Brain microvascular endothelial cell (primary cell): ENCODE results near the gene VIPR2.

Experiments
- DNase-seq: peaks from one replicate; pipeline ENCODE4 v3.0.0-alpha.2; 2020
- H3K27ac ChIP-seq: fragments of 250-450 bp; sonication (Bioruptor Pico); 2 replicates; pipeline ENCODE4 v1.5.1; 2020; ENCODE audit warnings: mild to moderate bottlenecking, moderate library complexity
- H3K27me3 ChIP-seq: fragments of 250-450 bp; sonication (Bioruptor Pico); replicated peaks from 2 replicates; pipeline ENCODE4 v1.5.1; 2020; ENCODE audit warnings: mild to moderate bottlenecking
- H3K36me3 ChIP-seq: fragments of 250-450 bp; sonication (Bioruptor Pico); replicated peaks from 2 replicates; pipeline ENCODE4 v1.5.1; 2020; ENCODE audit warnings: mild to moderate bottlenecking
- H3K4me3 ChIP-seq: 2 replicates; pipeline ENCODE4 v1.5.1; 2011; ENCODE audit warnings: low read depth, mild to moderate bottlenecking, control low read depth, low read length, moderate library complexity
- CTCF ChIP-seq: IDR thresholded peaks from 2 replicates; pipeline ENCODE4 v1.5.1; 2011; ENCODE audit warnings: low read depth, mild to moderate bottlenecking, moderate library complexity, low read length, control low read depth, inconsistent platforms; ENCODE audit errors: missing control alignments
- in situ Hi-C: cut with HindIII; loops from 2 replicates; pipeline ENCODE4 v1.10.0; 2017; ENCODE audit warnings: low sequenced_read_pairs, low pct_ligation_motif_present

The VIPR2 gene

GRCh38 chr7:159115601-159116501 lies 28.8 kb downstream of the VIPR2 start:
- H3K27ac ChIP-seq: no peak overlapping the region
- in situ Hi-C loops: no loop called here
- no peak for TF ChIP-seq CTCF
- DNase-seq: no peak
- H3K36me3 ChIP-seq: no peaks in the 10 kb centered on the region
- no peaks in the 10 kb centered on the region for H3K27me3 ChIP-seq
- no peak overlapping the region for H3K4me3 ChIP-seq

- no peaks in the 10 kb centered on the region for H3K27me3 ChIP-seq
- H3K27ac ChIP-seq: no peak overlapping the region
- in situ Hi-C loops: no loop called here
- no peak for DNase-seq
- H3K4me3 ChIP-seq: no peak overlapping the region
- no peak for TF ChIP-seq CTCF
- H3K36me3 ChIP-seq: no peaks in the 10 kb centered on the region
Observed at GRCh38 chr7:159114981-159115380, 29.7 kb downstream of the VIPR2 start.

- no peak overlapping the region for H3K4me3 ChIP-seq
- H3K27ac ChIP-seq: no peak overlapping the region
- no peaks in the 10 kb centered on the region for H3K36me3 ChIP-seq
- no peak for TF ChIP-seq CTCF
- in situ Hi-C loops: no loop called here
- no peak for DNase-seq
- H3K27me3 ChIP-seq: no peaks in the 10 kb centered on the region
Observed at GRCh38 chr7:159114096-159114495, 30.6 kb downstream of the VIPR2 start.

- H3K27ac ChIP-seq: no peak overlapping the region
- H3K4me3 ChIP-seq: no peak overlapping the region
- no peaks in the 10 kb centered on the region for H3K27me3 ChIP-seq
- in situ Hi-C loops: no loop called here
- DNase-seq: no peak
- TF ChIP-seq CTCF: no peak
- H3K36me3 ChIP-seq: no peaks in the 10 kb centered on the region
Observed at GRCh38 chr7:159113056-159113455, 31.6 kb downstream of the VIPR2 start.

GRCh38 chr7:159112136-159113011 lies 32.3 kb downstream of the VIPR2 start:
- TF ChIP-seq CTCF: no peak
- no peak overlapping the region for H3K4me3 ChIP-seq
- H3K36me3 ChIP-seq: no peaks in the 10 kb centered on the region
- no peak for DNase-seq
- no peak overlapping the region for H3K27ac ChIP-seq
- in situ Hi-C loops: no loop called here
- H3K27me3 ChIP-seq: no peaks in the 10 kb centered on the region
